ENCODE results near the gene ELP5.

DNA sequence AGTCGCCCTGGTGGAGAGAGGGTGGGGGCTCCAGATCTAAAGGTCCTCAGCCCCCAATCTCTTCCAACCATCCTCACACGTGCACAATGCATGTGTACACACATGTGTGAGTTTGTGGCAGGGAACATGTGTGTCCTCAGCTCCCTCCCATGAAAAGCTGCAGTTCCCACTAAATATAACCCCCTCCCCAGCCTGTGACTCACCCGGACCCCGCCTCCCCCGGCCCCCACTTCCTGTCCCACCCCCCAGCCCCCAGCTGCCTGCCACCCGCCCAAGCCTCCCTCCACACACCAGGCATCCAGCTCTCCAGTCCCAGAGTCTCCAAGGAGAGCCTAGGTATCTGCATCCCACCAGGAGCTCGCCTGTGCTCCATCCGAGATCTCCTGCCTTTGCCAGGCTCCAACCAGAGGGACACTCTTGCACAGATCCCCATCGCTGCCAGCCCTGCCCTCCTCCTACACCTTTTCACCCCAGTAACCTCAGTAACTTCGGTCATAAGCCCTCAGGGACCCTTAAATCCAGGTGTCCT is 36.3 kb upstream of the ELP5 start:
- TF ChIP-seq, protein P1, sequence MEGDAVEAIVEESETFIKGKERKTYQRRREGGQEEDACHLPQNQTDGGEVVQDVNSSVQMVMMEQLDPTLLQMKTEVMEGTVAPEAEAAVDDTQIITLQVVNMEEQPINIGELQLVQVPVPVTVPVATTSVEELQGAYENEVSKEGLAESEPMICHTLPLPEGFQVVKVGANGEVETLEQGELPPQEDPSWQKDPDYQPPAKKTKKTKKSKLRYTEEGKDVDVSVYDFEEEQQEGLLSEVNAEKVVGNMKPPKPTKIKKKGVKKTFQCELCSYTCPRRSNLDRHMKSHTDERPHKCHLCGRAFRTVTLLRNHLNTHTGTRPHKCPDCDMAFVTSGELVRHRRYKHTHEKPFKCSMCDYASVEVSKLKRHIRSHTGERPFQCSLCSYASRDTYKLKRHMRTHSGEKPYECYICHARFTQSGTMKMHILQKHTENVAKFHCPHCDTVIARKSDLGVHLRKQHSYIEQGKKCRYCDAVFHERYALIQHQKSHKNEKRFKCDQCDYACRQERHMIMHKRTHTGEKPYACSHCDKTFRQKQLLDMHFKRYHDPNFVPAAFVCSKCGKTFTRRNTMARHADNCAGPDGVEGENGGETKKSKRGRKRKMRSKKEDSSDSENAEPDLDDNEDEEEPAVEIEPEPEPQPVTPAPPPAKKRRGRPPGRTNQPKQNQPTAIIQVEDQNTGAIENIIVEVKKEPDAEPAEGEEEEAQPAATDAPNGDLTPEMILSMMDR (IDR thresholded peaks at IDR 0.05), result no peak
- no peak for TF ChIP-seq POLR2A (IDR thresholded peaks at IDR 0.05)
